IMR-90 (cell line): ENCODE data around the gene NR6A1. TPM values are rescaled to one million over a fixed set of nuclear protein-coding genes. Genes with fewer than 3 reads are reported as not detected.

Experiments
- ATAC-seq: fragments of 200-7000 bp; cut with Tn5 transposase; 2 replicates; pipeline ENCODE4 v1.9.1; 2020; ENCODE audit warnings: low read depth, mild to moderate bottlenecking, moderate library complexity
- BruUV-seq: library from RNA; stranded (reverse); fragments of 400-500 nt; replicated peaks from 2 replicates; lab custom pipeline; 2021; lab: Mats Ljungman, UMichigan
- CTCF ChIA-PET: fragments of 300-600 bp; formaldehyde crosslinking; extraction: SDS; loops from one replicate; lab custom pipeline; 2021; ENCODE audit warnings: antibody characterized with exemption; lab: Yijun Ruan, JAX
- POLR2A ChIA-PET: fragments of 300-600 bp; sonication (Branson Sonifier 250); formaldehyde crosslinking; loops from one replicate; lab custom pipeline; 2022; ENCODE audit warnings: antibody characterized with exemption; ENCODE audit not compliant: unreplicated experiment; lab: Charles Lee
- DNase-seq: peaks from one replicate; pipeline ENCODE4 v3.0.0; 2013
- H2AFZ ChIP-seq: replicated peaks from 2 replicates; pipeline ENCODE3; 2013; ENCODE audit warnings: low read length, mild to moderate bottlenecking; ENCODE audit not compliant: poor library complexity
- H2AK5ac ChIP-seq: 2 replicates; pipeline ENCODE4 v1.6.1; 2013; ENCODE audit warnings: low read depth, low read length, inconsistent platforms
- H2AK9ac ChIP-seq: replicated peaks from 2 replicates; pipeline ENCODE3; 2013; ENCODE audit warnings: mild to moderate bottlenecking, low read depth, low read length, moderate library complexity; ENCODE audit not compliant: poor library complexity
- H2BK120ac ChIP-seq: 2 replicates; pipeline ENCODE4 v1.6.1; 2013; ENCODE audit warnings: low read depth, low read length, inconsistent platforms
- H2BK15ac ChIP-seq: 3 replicates; pipeline ENCODE4 v1.6.1; 2013; ENCODE audit warnings: low read depth, low read length, inconsistent platforms
- H2BK20ac ChIP-seq: 2 replicates; pipeline ENCODE4 v1.6.1; 2013; ENCODE audit warnings: low read depth, mild to moderate bottlenecking, inconsistent platforms, low read length, moderate library complexity
- H2BK5ac ChIP-seq: 2 replicates; pipeline ENCODE4 v1.6.1; 2013; ENCODE audit warnings: mild to moderate bottlenecking, low read depth, low read length, inconsistent platforms; ENCODE audit not compliant: poor library complexity, severe bottlenecking
- H3K14ac ChIP-seq: replicated peaks from 2 replicates; pipeline ENCODE4 v1.6.1; 2013; ENCODE audit warnings: low read depth, low read length, inconsistent platforms
- H3K18ac ChIP-seq: 2 replicates; pipeline ENCODE4 v1.6.1; 2013; ENCODE audit warnings: low read depth, low read length, control low read depth
- H3K23ac ChIP-seq: 2 replicates; pipeline ENCODE4 v1.6.1; 2013; ENCODE audit warnings: low read depth, low read length, inconsistent platforms
- H3K27ac ChIP-seq: 2 replicates; pipeline ENCODE4 v1.5.1; 2013; ENCODE audit warnings: mild to moderate bottlenecking, control low read depth, low read length; ENCODE audit not compliant: insufficient read depth
- H3K27me3 ChIP-seq: 2 replicates; pipeline ENCODE4 v1.6.1; 2013; ENCODE audit warnings: low read length; ENCODE audit not compliant: control insufficient read depth, insufficient read depth
- H3K36me3 ChIP-seq: 2 replicates; pipeline ENCODE4 v1.6.1; 2013; ENCODE audit warnings: low read length, mixed read lengths; ENCODE audit not compliant: control insufficient read depth, insufficient read depth
- H3K4ac ChIP-seq: 2 replicates; pipeline ENCODE4 v1.6.1; 2013; ENCODE audit warnings: low read depth, low read length, inconsistent platforms
- H3K4me1 ChIP-seq: 2 replicates; pipeline ENCODE4 v1.6.1; 2013; ENCODE audit warnings: low read length, mixed read lengths; ENCODE audit not compliant: control insufficient read depth, insufficient read depth
- H3K4me2 ChIP-seq: 2 replicates; pipeline ENCODE4 v1.6.1; 2013; ENCODE audit warnings: low read depth, mild to moderate bottlenecking, control low read depth, low read length, moderate library complexity
- H3K4me3 ChIP-seq: 2 replicates; pipeline ENCODE4 v1.5.1; 2013; ENCODE audit warnings: low read depth, mild to moderate bottlenecking, control low read depth, low read length, moderate library complexity; ENCODE audit not compliant: insufficient read depth
- H3K56ac ChIP-seq: 2 replicates; pipeline ENCODE4 v1.6.1; 2013; ENCODE audit warnings: low read length, inconsistent platforms; ENCODE audit not compliant: insufficient read depth; ENCODE audit errors: extremely low read depth
- H3K79me1 ChIP-seq, 2 experiments: 2 replicates each; pipeline ENCODE4 v1.6.1; 2013; ENCODE audit warnings: low read length in 2 of 2, inconsistent platforms in 1 of 2, low read depth in 1 of 2
- H3K9ac ChIP-seq: 2 replicates; pipeline ENCODE4 v1.6.1; 2013; ENCODE audit warnings: low read depth, low read length, control low read depth
- H3K9me1 ChIP-seq: 2 replicates; pipeline ENCODE4 v1.6.1; 2013; ENCODE audit warnings: low read length, inconsistent platforms; ENCODE audit not compliant: insufficient read depth
- H3K9me3 ChIP-seq: 2 replicates; pipeline ENCODE4 v1.6.1; 2013; ENCODE audit warnings: low read length; ENCODE audit not compliant: control insufficient read depth, insufficient read depth
- H4K20me1 ChIP-seq: 2 replicates; pipeline ENCODE4 v1.6.1; 2013; ENCODE audit warnings: low read length, inconsistent platforms; ENCODE audit not compliant: insufficient read depth
- H4K5ac ChIP-seq: 2 replicates; pipeline ENCODE4 v1.6.1; 2013; ENCODE audit warnings: mild to moderate bottlenecking, low read depth, low read length, control low read depth
- H4K8ac ChIP-seq, 2 experiments: 2 replicates each; pipeline ENCODE4 v1.6.1; 2013; ENCODE audit warnings: low read depth in 2 of 2, low read length in 2 of 2, control low read depth in 1 of 2, inconsistent platforms in 1 of 2
- H4K91ac ChIP-seq: 2 replicates; pipeline ENCODE4 v1.6.1; 2013; ENCODE audit warnings: low read depth, low read length, inconsistent platforms; ENCODE audit not compliant: insufficient read depth
- CEBPB ChIP-seq: IDR thresholded peaks from 2 replicates; pipeline ENCODE4 v1.6.1; 2012; ENCODE audit warnings: low read depth, low read length, improper control_type of control experiment
- CHD1 ChIP-seq: IDR thresholded peaks from 2 replicates; pipeline ENCODE4 v1.6.1; 2012; ENCODE audit warnings: low read depth, low read length, improper control_type of control experiment
- CTCF ChIP-seq: conservative IDR thresholded peaks from 2 replicates; pipeline ENCODE4 v1.5.1; 2012; ENCODE audit warnings: mild to moderate bottlenecking, low read depth, low read length, improper control_type of control experiment
- ELK1 ChIP-seq: fragments of 150-350 bp; IDR thresholded peaks from 2 replicates; pipeline ENCODE4 v1.6.1; 2016; ENCODE audit warnings: low read depth, mild to moderate bottlenecking, low read length, moderate library complexity, borderline replicate concordance
- MAZ ChIP-seq: IDR thresholded peaks from 2 replicates; pipeline ENCODE4 v1.6.1; 2012; ENCODE audit warnings: low read depth, mild to moderate bottlenecking, low read length, improper control_type of control experiment, moderate library complexity, borderline replicate concordance
- MXI1 ChIP-seq: IDR thresholded peaks from 2 replicates; pipeline ENCODE4 v1.6.1; 2012; ENCODE audit warnings: low read depth, mild to moderate bottlenecking, low read length, moderate library complexity, borderline replicate concordance
- NFE2L2 ChIP-seq: fragments of 150-350 bp; IDR thresholded peaks from 2 replicates; pipeline ENCODE4 v1.6.1; 2016; ENCODE audit warnings: low read depth, mild to moderate bottlenecking, low read length
- POLR2A ChIP-seq: IDR thresholded peaks from 2 replicates; pipeline ENCODE4 v1.6.1; 2012; ENCODE audit warnings: mild to moderate bottlenecking, low read depth, low read length
- RAD21 ChIP-seq: IDR thresholded peaks from 2 replicates; pipeline ENCODE4 v1.6.1; 2012; ENCODE audit warnings: low read length, improper control_type of control experiment
- RCOR1 ChIP-seq: IDR thresholded peaks from 2 replicates; pipeline ENCODE4 v1.6.1; 2012; ENCODE audit warnings: mild to moderate bottlenecking, low read length, improper control_type of control experiment; ENCODE audit not compliant: insufficient replicate concordance
- RFX5 ChIP-seq: IDR thresholded peaks from 2 replicates; pipeline ENCODE4 v1.8.0; 2012; ENCODE audit warnings: low read depth, mild to moderate bottlenecking, low read length, moderate library complexity
- USF2 ChIP-seq: fragments of 150-350 bp; IDR thresholded peaks from 2 replicates; pipeline ENCODE4 v1.6.1; 2017; ENCODE audit warnings: mild to moderate bottlenecking, antibody characterized with exemption, low read length, low read depth
- WGBS, 2 experiments: methylation state at CpG; one replicate each; pipeline versions ENCODE4 v1.1.5 to v1.1.7; 2013; ENCODE audit warnings: missing lambda C conversion rate in 2 of 2; ENCODE audit not compliant: insufficient read length in 1 of 2; ENCODE audit errors: extremely low coverage in 2 of 2; 5-methylcytosine and 5-hydroxymethylcytosine counted together
- dilution Hi-C: fragments of 300-500 bp; cut with HindIII; formaldehyde crosslinking; loops from one replicate; pipeline ENCODE4 v1.14.3; 2018; ENCODE audit warnings: low sequenced_read_pairs; ENCODE audit not compliant: unreplicated experiment
- in situ Hi-C: fragments of 300-500 bp; cut with MboI; formaldehyde crosslinking; loops from 3 replicates; pipeline ENCODE4 v1.14.3; 2019; ENCODE audit warnings: low sequenced_read_pairs, inconsistent platforms, mixed read lengths
- intact Hi-C: fragments of 100-400 bp; cut with micrococcal nuclease; formaldehyde crosslinking; loops from 2 replicates; pipeline ENCODE4 v1.10.0; 2022
- polyA plus RNA-seq, 3 experiments: library from polyadenylated mRNA; depleted of rRNA; stranded (reverse); fragments of >200 nt; gene quantifications; 2 replicates each; pipeline ENCODE4 v1.2.3, GENCODE V29; 2012; ENCODE audit warnings: low replicate concordance in 1 of 3
- total RNA-seq: library from RNA; depleted of rRNA; stranded (reverse); fragments of >200 nt; gene quantifications from 2 replicates; pipeline ENCODE4 v1.2.3, GENCODE V29; 2012

NR6A1 gene
- total and polyA plus RNA-seq, 2 of the 4 experiments (the other 2 are of a cell fraction): 0.14 to 0.36 TPM

- no peak for TF ChIP-seq CHD1
- TF ChIP-seq POLR2A: no peak
These were observed 283.6 kb downstream of the NR6A1 start (continued) for GRCh38 chr9:124487260-124488182.

- Histone ChIP-seq H2BK15ac (no peak overlapping the region), H3K4ac (no peak overlapping the region), H3K36me3 (no peaks in the 10 kb centered on the region), H4K8ac (no peak overlapping the region), H3K27ac (no peak overlapping the region), H4K91ac (no peak overlapping the region), H2AK9ac (no peak overlapping the region), H3K27me3 (peaks cover 72% of the 10 kb centered on the region), H3K9me3 (no peaks in the 10 kb centered on the region), H2BK120ac (no peak overlapping the region), H3K18ac (no peak overlapping the region), H3K56ac (no peak overlapping the region), H3K9ac (no peak overlapping the region), H3K4me3 (no peak overlapping the region), H2BK20ac (no peak overlapping the region), H2AFZ (no peak overlapping the region), H3K79me1 (no peaks in the 10 kb centered on the region), H2BK5ac (no peak overlapping the region), H3K4me1 (no peaks in the 10 kb centered on the region), H4K20me1 (no peaks in the 10 kb centered on the region), H4K5ac (no peak overlapping the region), H3K4me2 (no peak overlapping the region), H3K14ac (no peak overlapping the region), H2AK5ac (no peak overlapping the region), H3K9me1 (0 out of 2 replicates have a peak, but pooled peaks cover 3% of the 10 kb centered on the region), H3K23ac (no peak overlapping the region)
- dilution Hi-C loops (no loop called here), intact Hi-C loops (no loop called here), in situ Hi-C loops (no loop called here)
- 50% methylated on average over 4 of the region's 17 CpGs; no CpG with 5 or more reads in 1 of the 2 experiments for WGBS, 2 experiments
- ChIA-PET CTCF (no interaction called here), POLR2A (no interaction called here)
- DNase-seq: no peak
- BruUV-seq: no TSS peak
- ATAC-seq: no peak
- TF ChIP-seq CEBPB (no peak), USF2 (no peak), RFX5 (no peak), CTCF (no peak), NFE2L2 (no peak), RCOR1 (no peak), MAZ (no peak), RAD21 (no peak), POLR2A (no peak), ELK1 (no peak), MXI1 (no peak)
These were observed 284.3 kb downstream of the NR6A1 start for GRCh38 chr9:124486778-124487259.
